HG02885 (cell line): ENCODE data around the gene ATOH8.
"Not testable (repeated sequence)": the region's sequence is repeated elsewhere in the genome, so short reads cannot be mapped to it uniquely, and the experiment has no call there.

Experiments used
- ATAC-seq: cut with Tn5 transposase; IDR thresholded peaks from one replicate; pipeline ENCODE4 v1.9.1; 2021; ENCODE audit warnings: mild to moderate bottlenecking; ENCODE audit not compliant: unreplicated experiment, poor library complexity

ATOH8 gene

DNA sequence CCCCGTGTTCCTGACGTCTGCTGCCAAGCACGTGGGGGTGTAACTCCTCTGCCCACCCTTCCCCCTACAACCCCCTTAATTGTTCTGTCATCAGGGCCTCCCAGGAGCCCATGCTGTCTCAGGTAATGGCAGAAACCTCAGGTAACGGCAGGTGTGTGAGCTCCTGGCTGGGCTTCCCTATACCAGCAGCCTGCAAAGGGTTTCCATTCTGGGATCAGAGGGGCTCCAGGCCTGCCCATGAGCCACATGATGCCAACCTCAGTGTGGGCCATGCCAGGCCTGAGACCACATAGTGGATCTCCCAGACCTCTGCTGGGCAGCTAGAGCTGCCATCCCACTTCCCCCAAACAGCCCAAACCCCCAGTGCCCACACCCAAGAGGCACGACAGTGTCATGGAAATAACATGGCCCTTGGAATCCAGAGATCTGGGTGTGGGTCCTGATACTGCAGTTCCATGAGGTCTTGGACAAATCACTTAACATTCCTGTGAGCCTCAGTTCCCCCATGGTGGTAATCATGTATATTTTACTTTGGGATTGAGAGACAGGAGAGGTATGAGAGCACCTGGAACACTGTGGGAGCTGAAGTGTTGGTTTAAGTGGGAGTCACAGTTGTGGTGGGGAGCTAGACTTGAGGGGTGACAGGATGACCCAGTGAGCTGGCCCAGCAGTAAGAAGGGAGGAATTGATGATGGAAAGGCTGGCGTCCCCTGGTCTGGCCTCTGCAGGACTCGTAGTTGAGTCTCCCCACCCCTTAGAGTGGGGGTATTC, 59.6 kb downstream of the ATOH8 start:
- no peak for ATAC-seq

GRCh38 chr2:85813982-85814801, 60.4 kb downstream of the ATOH8 start:
- ATAC-seq: peak; percentile 58

- ATAC-seq: no peak
These were observed 61.2 kb downstream of the ATOH8 start for GRCh38 chr2:85814802-85815550.

DNA sequence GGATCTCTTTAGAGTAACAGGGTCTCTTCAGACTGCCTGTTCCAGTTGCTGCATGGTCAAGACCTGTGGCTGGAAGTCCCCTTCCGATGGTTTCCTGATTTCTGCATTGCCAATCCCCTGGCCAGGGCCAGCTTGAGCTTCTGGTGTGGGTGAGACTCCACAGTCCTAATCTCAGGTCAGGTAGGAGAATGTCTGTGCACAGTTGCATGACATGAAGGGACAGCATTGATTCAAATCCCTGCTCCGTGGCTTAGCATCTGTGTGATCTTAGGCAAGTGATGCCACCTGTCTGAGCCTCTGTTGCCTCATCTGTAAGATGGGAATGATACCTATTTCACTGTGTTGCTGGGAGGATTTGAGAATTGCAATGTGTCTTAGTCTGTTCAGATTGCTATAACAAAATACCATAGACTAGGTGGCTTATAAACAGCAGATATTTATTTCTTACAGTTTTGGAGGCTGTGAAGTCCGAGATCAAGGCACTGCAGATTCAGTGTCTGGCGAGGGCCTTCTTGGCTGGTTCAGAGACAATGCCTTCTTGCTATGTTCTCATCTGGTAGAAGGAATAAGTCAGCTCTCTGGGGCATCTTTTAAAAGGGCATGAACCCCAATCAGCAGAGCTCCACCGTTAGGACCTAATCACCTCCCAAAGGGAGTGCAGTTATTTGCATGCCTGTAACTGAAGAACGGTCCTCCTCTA, 66.2 kb downstream of the ATOH8 start:
- no peak for ATAC-seq

DNA sequence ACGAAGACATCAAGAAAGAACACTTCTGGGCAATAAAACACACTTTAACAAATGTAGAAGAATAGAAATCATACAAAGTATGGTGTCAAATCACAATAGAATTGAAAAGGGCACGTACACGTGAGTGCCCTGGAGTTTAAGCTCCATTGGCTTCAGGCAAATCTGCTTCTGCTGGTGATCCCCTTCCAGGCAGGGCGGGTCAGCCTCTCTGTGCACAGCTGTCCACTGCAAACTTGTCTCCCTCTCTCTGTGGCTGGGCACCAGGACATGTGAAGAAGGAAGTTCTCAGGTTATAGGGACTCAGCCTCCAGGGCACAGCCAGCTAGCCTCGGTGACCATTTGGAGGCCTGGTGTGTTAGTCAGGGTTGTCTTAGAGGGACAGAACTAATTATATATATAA, 69.0 kb downstream of the ATOH8 start:
- no peak for ATAC-seq

DNA sequence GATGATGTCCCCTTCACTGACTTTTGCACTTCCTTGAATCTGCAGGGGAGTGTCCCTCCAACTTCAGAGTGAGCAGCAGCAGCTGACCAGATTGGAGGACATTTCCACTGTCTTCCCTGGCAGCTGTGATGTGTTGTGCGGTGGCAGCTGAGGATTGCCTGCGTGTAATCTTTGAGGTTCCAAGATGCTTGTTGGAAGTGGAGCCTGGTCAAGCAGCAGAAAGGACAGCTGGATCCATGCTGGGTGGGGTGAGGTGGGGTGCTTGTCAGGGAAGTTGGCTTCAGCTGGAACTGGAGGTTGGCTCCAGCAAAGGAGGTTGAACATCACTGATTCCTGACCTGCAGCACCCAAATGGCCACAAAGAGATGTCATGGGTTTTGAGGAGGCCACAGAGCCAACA, 70.2 kb downstream of the ATOH8 start:
- ATAC-seq: no peak

GRCh38 chr2:85826990-85827878, 73.4 kb downstream of the ATOH8 start:
- peak; percentile 74 for ATAC-seq

GRCh38 chr2:85827879-85828569, 74.2 kb downstream of the ATOH8 start:
- ATAC-seq: no peak

DNA sequence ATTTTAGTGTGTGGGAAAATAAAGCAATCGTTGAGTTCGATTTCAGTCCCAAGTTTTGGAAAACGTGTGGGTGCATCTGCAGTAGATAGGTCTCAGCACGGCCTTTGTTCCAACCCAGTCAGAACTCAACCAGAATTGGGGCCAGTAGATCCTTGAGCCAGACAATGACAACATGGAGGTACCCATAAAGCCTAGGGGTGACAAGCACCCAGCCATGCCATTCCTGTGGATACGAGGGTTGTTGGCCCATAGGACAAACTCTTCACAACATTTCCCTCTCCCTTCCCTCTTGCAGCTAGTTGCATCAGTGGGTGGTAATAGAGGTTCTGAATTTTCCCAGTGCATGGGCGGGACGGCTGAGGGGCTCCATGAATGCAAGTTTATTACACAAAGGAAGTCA, 74.9 kb downstream of the ATOH8 start:
- no peak for ATAC-seq

DNA sequence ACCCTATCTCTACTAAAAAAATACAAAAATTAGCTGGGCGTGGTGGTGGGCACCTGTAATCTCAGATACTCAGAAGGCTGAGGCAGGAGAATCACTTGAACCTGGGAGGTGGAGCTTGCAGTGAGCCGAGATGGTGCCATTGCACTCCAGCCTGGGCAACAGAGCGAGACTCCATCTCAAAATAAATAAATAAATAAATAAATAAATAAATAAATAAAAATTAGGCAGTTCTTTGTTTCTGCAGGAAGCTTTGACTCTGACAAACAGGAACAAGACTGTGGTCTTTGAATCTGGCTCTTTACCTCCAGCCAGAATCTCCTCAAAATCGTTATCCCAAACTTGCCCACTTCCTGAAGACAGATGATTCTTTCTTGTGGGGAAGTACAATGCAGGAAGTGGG, 75.6 kb downstream of the ATOH8 start:
- not testable (repeated sequence) for ATAC-seq

- no peak for ATAC-seq
These were observed 76.9 kb downstream of the ATOH8 start for GRCh38 chr2:85830645-85831044.

GRCh38 chr2:85831735-85832134, 77.9 kb downstream of the ATOH8 start:
- ATAC-seq: no peak

DNA sequence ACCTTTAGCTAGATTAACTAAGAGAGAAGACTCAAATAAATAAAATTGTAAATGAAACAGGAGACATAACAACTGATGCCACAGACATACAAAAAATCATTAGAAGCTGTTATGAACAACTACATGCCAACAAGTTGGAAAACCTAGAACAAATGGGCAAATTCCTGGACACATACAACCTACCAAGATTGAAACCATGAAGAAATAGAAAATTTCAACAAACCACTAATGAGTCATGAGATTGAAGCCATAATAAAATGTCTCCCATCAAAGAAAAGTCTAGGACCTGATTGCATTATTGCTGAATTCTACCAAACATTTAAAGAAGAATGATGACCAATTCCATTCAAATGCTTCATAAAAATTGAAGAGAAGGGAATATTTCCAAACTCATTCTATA, 80.7 kb downstream of the ATOH8 start:
- ATAC-seq: no peak
